Fibroblast of villous mesenchyme (primary cell): Measurements from ENCODE around the gene TXNRD2. TPM values are rescaled to one million over a fixed set of nuclear protein-coding genes. Genes with fewer than 3 reads are reported as not detected.
"Not testable (repeated sequence)": the region's sequence is repeated elsewhere in the genome, so short reads cannot be mapped to it uniquely, and the experiment has no call there.

Experiments used
- DNase-seq: peaks from one replicate; pipeline ENCODE4 v3.0.0-alpha.2; 2010; ENCODE audit warnings: low read depth
- H3K4me3 ChIP-seq: 2 replicates; pipeline ENCODE4 v1.5.1; 2011; ENCODE audit warnings: low read depth, mild to moderate bottlenecking, low read length
- CTCF ChIP-seq: IDR thresholded peaks from 2 replicates; pipeline ENCODE4 v1.5.1; 2012; ENCODE audit warnings: low read depth, mild to moderate bottlenecking, low read length; ENCODE audit not compliant: insufficient read depth
- total RNA-seq: library from RNA; depleted of rRNA; stranded (reverse); fragments of >200 nt; gene quantifications from 2 replicates; pipeline ENCODE4 v1.2.3, GENCODE V29; 2012

TXNRD2 gene
- total RNA-seq, 1 donor = 39.3 TPM

DNA sequence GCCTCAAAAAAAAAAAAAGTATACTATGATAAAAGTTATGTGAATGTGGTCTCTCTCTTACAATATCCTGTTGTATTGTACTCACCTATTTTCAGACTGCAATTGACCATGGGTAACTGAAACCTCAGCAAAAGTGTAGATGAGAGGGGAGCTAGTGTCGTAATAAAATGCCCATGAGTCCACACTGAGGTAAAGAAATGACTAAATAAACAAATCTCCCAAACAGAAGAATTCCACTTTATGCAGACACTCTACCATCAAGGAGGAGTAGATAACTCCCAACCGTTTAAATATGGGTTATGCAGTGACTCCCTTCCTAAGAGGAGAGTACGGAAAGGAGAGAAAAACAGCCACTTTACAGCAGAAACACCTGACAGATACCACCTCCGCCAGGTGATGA lies 101.6 kb downstream of the TXNRD2 start:
- DNase-seq = no peak

DNA sequence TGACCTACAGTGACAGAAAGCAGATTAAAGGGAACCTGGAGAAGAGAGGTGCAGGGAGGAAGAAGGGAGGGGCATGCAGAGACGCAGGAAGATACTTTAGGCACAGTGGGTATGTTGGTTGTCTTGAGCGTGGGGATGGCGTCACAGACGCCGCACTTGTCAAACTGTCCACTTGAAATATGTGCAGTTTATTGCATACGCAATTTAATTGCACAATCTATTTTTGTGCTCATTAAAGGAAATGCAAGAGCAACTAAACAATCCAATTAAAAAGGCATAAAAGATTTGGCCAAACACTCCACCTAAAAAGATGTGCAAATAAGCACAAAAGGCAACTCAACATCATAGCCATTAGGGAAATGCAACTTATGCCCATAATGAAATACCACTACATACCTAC lies 103.7 kb downstream of the TXNRD2 start:
- peak; percentile 37 for DNase-seq
- TF ChIP-seq CTCF = no peak
- no peak overlapping the region for H3K4me3 ChIP-seq

More for the DNA sequence above, 101.6 kb downstream of the TXNRD2 start:
- no peak for TF ChIP-seq CTCF
- no peak overlapping the region for H3K4me3 ChIP-seq

DNA sequence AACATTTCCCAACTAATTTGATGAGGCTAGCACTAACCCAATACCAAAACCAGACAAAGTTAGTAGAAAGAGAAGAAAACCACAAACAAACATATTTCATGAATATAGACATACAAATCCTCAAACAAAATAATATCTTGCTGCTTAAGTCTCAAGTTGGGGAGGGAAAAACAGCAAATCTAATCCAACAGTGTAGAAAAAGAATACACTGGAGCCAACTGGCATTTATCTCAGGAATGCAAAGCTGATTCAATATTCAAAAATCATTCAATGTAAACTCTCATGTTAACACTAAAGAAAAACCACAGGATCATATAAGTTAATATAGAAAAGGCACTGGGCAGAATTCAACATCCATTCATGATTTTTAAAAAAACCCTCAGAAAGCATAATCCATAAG lies 105.1 kb downstream of the TXNRD2 start:
- H3K4me3 ChIP-seq = no peak overlapping the region
- DNase-seq = no peak
- TF ChIP-seq CTCF = no peak

DNA sequence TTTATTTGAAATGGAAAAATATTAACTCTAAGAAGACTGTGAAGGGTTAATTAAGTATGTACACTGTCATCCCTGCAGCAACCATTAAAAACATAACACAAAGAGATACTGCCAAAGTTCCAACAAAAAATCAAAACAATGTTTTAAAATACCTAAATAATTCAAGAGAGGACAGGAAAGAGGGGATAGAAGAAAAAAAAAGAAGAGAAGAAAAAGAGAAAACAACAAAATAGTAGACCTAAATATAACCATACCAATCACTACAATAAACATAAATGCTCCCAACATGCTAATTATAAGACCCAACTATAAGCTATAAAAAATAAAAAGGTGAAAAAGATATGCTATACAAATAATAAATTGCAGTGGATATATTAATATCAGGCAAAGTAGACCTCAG lies 107.0 kb downstream of the TXNRD2 start:
- H3K4me3 ChIP-seq = no peak overlapping the region
- no peak for DNase-seq
- no peak for TF ChIP-seq CTCF

- H3K4me3 ChIP-seq, DNase-seq: not testable (repeated sequence)
Observed at GRCh38 chr22:19833327-19833726, 108.3 kb downstream of the TXNRD2 start.

GRCh38 chr22:19832476-19833108 lies 109.0 kb downstream of the TXNRD2 start:
- H3K4me3 ChIP-seq = no peak overlapping the region
- no peak for TF ChIP-seq CTCF
- DNase-seq = no peak

- not testable (repeated sequence) for DNase-seq, H3K4me3 ChIP-seq
Observed at GRCh38 chr22:19831979-19832378, 109.6 kb downstream of the TXNRD2 start.

DNA sequence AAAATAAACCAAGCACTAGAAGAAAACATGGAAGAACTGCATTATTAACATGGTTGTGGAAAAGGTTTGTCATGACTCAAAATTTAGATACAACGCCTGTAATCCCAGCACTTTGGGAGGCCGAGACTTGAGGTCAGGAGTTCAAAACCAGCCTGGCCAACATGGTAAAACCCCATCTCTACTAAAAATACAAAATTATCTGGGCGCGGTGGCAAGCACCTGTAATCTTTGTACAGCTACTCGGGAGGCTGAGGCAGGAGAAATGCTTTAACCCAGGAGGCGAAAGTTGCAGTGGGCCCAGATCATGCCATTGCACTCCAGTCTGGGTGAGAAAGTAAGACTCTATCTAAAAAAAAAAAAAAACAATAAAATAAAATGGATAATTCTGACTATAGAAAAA lies 110.6 kb downstream of the TXNRD2 start:
- no peak overlapping the region for H3K4me3 ChIP-seq
- TF ChIP-seq CTCF = no peak
- DNase-seq = no peak
